GM18861 (cell line): Measurements from ENCODE around the gene TMEM125.

Experiments
- ATAC-seq: cut with Tn5 transposase; IDR thresholded peaks from one replicate; pipeline ENCODE4 v1.9.1; 2021; ENCODE audit not compliant: unreplicated experiment

The TMEM125 gene

DNA sequence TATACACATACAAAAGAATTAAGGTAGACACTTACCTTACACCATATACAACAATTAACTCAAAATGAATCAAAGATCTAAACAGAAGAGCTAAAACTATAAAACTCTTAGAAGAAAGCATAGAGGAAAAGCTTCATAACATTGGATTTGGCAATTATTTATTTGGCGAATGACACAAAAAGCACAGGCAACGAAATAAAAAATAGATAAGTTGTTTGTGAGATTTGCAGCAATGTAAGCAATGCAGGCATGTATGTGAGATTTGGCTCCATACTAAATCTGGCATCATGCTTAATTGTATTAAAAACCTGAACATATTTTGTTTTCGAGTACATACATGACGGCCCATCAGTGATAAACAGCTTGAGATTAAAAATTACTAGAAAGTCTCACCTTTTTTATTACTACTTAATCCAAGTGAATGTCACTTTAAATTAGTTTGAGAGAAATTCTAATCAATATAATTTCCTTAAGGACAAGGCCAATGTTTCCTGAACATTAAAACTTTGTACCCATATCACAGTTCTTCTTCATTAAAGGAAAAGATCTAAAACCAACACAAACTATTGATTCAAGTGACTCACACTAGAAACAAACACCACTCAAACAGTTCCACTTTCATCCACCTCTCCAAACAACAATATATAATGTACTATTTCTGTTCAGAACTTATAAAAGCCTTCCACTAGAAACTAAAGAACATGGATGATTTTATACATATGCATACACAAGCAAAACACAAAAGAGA, 23.1 kb upstream of the TMEM125 start:
- no peak for ATAC-seq

DNA sequence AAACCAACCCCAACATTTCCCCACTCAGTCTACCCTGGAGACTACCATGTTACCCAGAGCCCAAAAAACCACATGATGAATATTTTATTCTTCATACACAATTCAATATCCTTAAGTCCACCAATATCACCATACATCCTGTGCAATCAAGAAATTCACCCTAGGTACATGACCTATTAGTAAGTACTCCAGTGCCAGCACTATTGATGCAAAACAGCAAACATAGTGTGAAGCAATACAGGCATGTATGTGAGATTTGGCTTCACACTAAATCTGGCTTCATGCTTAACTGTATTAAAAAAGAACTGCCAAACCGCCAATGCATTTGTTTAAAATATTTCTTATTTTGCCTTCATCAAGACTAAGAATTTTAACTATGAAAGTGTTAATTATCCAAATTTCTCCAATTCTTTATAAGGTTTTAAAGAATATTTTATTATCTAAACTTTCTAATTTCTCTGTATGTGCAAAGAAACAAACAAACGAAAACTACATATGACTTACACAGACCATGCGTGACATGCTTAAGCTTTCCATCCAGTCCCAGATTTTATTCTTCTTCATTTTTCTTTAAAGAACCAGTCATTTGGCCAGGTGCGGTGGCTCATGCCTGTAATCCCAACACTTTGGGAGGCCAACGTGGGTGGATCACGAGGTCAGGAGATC, 22.4 kb upstream of the TMEM125 start:
- ATAC-seq: no peak

DNA sequence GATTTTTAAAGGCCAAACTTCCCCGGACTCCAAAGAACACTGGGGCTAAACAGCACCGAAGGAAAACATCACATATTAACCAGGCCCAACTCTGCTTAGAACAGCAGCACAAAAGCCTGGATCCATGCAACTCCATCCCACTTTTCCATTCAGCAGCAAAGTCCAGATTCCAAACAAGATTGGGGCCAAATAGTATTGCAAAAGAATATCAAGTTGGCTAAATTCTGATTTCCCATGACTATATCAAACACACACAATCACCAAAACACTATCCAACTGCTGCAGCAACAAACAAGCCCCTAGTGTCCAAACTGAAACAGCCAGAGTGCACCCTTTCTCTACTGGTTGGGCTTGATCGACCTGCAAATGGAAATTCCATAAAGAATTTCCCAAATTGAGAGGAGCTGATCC, 19.4 kb upstream of the TMEM125 start:
- no peak for ATAC-seq

DNA sequence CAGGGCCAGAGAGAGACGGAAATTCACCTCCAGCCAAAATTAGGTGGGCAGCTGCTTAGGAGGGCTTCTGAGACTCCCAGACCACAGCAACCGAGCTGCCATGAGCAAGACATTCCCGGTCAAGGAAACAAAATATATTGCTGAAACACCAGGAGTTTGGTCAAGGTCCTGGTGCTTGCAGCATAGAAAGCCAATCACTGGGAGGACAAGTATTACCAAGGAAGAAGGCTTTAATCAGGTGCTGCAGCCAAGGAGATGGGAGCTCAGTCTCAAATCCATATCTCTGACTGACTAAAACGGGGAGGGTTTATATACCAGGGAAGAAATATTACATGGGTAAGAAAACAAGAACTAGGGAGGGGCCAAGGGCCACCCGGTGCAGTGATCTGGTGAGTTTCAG, 18.8 kb upstream of the TMEM125 start:
- no peak for ATAC-seq

DNA sequence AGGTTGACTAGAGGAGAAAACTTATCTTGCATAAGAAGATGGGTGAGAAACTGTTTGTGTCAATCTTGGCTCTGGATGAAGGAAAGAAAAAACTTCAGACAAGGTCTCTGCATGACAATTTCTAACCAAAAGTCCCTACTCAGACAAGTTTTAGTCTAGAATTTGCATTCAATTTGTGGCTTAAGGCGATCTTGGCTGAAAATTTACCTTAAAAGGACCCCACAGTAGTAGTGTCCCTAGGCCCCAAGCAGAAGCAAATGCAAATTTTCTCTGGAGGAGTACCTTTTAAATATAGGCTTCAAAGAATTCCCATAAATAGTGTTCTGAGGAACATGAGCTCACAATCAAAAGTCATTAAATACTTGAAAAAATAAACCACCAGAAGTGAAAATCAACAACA, 17.6 kb upstream of the TMEM125 start:
- ATAC-seq: no peak

DNA sequence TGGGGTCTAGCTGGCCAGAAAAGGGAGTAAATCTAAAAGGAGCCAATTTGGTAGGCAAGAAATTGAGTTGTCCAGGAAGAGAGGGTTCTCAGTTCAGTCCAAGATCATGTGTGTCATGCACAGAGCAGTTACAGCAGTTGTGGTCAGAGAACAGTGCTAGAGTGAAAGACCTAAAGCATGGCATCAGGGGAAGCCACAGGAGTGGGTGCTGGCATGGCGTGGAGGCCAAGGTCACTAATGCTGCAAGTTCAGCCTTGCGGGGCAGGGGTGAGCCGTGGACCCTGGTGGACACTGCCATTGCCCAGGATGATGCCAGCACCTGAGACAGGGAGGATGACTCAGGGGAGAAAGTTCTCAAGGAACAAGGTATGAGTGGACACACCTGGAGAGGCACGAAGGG, 16.6 kb upstream of the TMEM125 start:
- ATAC-seq: no peak

DNA sequence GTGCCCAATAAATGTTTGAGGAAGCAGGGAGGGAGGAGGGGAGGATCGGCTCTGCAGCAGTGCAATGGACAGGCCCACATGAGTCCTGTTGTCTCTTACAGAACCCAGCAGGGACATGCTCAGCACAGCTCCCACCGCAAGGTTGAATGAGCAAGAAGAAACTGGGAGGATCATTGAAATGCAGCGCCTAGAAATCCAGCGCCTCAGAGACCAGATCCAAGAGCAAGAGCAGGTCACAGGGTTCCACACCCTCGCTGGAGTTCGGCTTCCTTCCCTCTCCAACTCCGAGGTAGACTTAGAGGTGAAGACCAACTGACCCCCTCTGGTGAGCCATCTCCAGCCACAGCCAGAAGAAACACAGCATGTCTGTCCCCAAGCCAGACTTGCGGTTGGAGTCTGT, 15.9 kb upstream of the TMEM125 start:
- no peak for ATAC-seq

DNA sequence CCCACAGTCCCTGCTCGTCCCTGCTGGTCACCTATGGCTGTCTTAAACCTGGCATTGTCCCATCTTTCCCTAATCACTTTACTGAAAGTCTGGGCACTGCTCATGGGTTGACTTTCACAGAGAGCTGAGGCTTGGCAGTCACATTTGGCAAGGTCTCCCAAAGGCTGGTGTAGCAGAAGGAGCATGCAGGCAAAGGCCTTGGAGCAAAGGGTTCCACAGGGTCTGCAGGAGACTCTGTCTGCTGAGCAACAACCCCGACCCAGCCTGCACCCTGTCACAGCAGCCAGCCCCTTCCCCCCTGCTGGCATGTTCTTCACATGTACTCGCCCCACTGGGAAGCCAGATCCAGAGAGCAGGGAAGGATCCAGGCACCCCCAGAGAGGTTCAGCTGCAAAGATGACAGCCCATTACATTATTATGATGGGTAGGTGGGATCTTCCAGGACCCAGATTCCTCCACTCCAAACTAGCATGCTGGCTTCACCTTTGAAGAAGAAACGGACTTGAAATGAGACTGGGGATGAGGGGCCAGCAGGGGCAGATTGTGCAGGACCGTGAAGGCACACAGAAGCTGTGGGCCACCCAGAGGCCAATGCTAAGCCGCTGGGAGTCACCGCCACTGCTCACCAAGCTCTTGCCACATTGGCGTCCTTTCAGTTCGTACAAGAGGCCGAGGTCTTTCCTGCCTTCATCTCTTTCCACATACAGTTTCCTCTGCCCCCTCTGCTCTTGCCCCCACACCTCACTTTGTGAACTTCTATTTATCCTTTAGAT, 14.2 kb upstream of the TMEM125 start:
- no peak for ATAC-seq

DNA sequence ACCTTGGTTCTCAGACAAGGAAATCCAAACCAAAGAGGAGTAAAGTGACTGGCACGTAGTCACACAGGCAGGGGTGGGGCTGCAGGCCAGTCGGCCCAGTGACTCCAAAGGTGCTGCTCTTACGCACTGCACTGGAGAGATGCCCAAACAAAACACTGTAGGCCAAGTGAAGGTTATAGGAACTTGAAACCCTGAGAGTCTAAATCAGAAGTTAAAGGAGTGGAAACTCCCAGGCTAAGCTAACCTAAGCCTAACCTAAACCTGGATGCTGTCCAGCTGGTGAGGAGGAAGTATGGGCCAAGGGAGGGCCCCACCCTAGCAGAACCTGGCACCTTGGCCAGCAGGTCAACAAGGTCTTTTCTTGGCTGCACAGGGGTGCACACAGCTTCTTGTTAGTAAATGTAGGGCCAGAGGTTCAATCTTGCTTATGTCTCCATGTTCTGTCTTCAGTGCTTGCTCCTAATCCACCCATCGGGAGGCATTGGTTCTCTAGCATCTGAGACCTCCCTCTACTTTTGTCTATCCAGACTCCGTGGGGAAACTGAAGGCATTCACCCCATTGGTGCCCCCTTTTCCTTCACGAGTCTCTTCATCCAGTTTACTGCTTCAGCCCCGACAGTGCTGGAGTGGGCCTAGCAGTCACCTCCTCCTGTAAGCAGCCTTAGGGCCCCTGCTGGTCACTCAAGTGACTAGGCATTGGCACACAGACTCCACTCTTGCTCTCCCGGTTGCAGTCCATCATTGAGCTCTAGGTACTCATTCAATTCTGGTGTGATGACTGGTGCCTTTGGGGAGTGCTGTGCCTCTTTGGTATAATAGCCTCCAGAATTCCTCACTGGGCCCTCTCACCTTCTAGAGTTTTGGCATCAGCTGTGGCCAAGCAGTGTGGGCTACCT, 12.9 kb upstream of the TMEM125 start:
- no peak for ATAC-seq

DNA sequence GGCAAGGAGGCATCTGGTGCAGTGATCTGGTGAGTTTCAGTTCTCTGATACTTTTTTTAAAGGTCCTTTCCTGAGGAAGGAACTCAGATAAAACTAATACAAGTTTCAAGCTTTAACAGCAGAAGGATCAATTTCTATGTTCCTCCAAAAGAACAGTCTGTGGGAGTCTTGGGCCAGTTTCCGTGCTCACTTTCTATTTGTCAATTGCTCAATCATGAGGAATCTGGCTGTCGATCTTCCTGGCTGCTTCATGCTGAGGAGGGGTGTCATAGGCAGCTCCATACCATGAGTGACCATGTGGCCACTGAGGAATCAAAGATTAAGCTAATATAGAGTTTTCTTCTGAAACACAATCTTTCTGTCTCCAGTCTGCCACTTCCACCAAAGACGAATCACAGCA, 11.4 kb upstream of the TMEM125 start:
- ATAC-seq: no peak

DNA sequence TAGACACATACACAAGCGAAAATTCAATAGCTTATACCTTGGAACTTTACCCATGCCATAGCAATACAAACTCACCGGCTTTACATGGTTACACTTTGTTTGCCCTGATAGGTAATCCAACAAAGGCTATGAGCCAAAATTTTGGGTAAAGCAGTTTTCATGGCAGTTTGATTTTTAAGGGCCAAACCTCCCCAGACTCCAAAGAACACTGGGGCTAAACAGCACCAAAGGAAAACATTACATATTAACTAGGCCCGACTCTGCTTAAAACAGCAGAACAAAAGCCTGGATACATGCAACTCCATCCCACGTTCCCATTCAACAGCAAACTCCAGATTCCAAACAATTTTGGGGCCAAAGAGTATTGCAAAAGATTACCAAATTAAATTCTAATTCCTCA, 4.4 kb upstream of the TMEM125 start:
- ATAC-seq: no peak

DNA sequence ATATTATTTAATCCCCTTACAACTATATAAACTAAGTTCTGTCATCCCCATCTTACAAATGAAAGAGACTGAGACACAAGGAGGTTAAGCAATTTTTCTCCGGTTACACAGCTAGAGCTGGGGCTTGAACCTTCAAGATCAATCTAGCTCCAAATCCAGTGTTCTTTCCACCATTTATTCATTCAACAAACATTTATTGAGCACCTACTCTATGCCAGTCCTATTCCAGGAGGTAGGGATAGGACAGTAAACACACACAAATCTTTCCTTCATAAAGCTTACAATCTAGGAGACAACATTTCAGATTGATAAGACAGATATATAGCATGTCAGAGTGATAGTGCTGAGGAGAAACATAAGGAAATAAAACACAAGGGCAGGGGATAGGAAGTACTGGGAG, 2.9 kb upstream of the TMEM125 start:
- ATAC-seq: no peak

DNA sequence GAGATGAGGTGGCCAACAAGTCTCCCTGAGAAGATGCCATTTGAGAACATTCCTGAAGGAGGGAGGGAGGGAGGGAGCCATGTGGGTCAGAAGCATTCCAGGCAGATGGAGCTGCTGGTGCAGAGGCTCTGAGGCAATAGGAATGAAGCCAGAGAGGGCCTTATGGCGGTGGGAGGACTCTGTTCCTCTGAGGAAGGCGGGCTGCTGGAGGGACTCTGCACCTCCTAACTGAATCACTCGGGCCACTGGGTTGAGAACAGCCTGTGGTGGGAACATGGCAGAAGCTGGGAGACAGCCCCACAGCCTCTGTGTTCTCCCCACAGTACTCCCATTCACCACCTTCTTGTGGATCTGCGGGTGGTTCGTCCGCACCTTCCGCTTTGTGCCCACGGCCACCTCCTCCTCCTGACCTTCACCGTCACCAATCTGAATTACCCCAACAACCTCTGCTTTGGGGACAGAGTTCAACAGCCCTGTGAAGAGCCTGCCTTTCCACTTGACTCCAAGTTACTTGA, 2.4 kb upstream of the TMEM125 start:
- ATAC-seq: no peak

DNA sequence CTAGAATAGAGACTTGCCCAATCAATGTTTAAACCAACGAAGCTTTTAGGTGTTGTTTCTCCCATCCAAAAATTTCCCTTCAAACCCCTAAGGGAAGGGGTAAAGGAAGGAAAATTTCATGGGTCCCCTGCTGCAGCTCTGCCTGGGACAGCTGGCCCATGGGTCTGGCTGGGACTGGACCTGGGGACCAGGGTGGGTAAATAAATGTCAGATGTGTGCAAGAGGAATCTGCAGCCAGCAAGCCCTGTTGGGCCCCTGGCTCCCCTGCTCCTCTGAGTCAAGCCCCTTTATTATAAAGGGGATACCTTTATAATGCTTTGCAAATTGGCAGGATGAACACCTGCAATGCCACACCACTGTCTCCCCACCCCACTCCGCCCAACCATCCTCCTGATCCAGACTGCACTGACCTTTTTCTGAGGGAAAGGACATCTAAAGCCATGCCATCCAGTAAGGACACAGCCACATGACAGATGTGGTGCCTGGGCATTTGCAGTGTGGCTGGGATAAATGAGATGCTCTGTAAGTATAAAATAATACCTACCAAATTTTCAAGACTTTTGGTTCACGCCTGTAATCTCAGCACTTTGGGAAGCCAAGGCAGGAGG, 1.9 kb upstream of the TMEM125 start:
- ATAC-seq: no peak

DNA sequence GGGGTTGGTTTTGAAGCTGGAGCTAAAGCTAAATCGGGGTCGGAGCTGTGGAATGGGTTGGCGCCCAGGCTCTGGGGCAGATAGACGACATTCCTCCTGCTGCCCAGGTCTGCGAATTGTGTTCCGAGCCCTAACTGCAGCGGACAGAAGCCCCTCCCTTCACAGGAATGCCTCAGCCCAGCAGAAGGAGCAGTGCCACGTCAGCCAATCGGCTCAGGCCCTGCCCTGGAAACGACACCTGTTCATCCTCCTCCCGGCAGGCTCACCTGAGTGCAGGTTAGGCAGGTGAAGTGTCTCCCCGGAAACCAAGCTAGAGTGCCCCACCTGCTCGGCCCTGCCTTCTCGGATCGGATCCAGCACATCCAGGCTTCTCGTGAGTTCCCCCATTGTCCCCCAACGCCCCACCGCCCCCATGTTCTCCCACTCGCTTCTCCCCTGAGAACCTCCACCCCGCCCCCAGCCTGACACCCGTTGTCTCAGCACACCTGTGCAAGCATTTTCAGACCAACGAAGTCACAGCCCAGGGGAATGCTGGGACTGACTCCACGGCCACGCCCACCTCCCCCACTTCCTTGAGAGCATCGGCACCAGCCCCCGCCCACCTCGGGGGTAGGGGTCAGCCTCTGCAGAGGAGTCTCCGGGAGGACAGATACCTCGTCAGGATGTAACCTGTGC, 775 bp downstream of the TMEM125 start:
- no peak for ATAC-seq

DNA sequence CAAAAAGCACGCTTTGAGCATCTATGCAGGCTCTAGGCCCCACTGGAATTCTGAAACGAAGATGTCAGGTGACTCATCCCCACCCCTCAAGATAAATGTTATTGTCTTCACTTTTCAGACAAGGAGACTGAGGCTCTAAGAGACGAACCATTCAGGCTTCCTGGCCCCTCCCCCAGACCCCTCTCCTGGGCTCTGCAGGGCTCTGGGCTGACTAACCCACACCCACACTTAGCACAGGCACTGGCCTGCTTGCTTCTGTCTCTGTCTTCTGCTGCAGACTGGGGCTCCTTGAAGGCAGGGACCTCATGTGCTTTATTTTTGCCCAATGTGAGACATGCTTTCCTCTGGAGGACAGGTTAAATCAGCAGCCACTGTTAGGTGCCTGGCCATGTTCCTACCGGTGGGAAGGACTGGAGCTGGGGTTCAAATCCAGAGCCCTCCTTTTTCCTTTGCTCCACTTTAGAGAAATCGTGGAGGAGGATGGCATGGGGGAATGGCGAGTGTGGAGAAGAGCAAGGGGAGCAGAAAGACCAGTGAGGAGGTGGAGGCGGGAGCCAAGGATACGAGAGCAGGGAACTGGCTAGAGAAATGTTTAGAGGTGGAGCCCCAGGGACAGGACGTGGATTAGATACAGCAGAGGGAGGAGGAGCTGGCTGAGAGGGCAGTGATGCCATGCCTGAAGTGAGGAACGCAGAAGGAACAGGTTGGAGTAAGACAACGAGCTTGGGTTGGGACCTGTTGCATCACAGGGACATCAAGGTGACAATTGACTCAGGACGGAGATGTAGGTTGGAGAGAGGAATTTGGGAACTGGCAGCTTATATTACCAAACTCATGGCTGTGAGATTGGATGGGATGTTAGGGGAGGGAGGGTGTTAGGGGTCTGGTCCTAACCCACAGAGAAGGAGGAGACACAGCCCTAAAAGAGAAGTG, 1.7 kb downstream of the TMEM125 start:
- no peak for ATAC-seq

DNA sequence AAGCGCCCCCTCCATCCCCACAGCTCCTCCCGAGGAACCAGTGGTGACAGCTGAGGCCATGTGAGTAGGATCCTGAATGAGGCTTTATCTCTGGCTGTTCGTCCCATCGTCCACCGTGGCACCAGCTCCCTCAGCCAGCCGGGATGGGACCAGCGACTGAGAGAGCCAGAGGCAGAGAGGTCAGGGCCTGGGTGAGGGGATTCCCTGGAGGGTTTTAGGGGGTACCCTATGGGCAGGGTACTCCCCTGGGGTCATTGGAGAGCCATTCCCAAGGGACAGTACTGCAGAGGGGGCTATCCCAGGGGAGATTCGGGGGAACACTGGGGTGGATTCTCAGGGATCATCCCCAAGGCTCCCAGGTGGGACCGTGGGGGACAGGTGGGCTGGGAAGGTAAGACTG, 2.4 kb downstream of the TMEM125 start:
- no peak for ATAC-seq

DNA sequence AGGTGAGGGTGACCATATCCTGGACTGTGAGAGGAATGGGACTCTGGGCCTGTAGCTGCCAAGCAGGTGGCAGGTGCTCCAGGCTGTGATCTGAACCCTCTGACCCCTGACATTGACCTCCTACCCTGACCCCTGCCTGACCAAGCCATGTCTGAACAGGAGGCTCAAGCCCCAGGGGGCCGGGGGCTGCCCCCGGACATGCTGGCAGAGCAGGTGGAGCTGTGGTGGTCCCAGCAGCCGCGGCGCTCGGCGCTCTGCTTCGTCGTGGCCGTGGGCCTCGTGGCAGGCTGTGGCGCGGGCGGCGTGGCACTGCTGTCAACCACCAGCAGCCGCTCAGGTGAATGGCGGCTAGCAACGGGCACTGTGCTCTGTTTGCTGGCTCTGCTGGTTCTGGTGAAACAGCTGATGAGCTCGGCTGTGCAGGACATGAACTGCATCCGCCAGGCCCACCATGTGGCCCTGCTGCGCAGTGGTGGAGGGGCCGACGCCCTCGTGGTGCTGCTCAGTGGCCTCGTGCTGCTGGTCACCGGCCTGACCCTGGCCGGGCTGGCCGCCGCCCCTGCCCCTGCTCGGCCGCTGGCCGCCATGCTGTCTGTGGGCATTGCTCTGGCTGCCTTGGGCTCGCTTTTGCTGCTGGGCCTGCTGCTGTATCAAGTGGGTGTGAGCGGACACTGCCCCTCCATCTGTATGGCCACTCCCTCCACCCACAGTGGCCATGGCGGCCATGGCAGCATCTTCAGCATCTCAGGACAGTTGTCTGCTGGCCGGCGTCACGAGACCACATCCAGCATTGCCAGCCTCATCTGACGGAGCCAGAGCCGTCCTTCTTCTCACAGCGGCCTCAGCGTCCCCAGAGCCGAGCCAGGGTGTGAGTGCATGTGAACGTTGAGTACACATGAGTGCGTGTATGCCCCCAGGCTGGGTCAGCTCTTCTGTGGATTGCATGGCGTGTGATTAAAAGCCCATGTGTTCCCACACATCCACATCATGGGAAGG, 3.1 kb downstream of the TMEM125 start:
- no peak for ATAC-seq
